DND-41 (cell line): ENCODE data around the gene PARP4.

Source experiments
- CTCF ChIP-seq: IDR thresholded peaks from 2 replicates; pipeline ENCODE4 v1.5.1; 2012; ENCODE audit warnings: borderline replicate concordance, low read length, moderate library complexity, mild to moderate bottlenecking; ENCODE audit not compliant: poor library complexity, severe bottlenecking; ENCODE audit errors: extremely low read depth
- EZH2 ChIP-seq: IDR thresholded peaks from 3 replicates; pipeline ENCODE4 v1.6.1; 2012; ENCODE audit warnings: borderline replicate concordance, low read depth, mild to moderate bottlenecking, moderate library complexity, low read length, inconsistent platforms; ENCODE audit not compliant: severe bottlenecking

GRCh38 chr13:24505756-24506155, 6.8 kb downstream of the PARP4 start:
- no peak for TF ChIP-seq EZH2
- TF ChIP-seq CTCF: no peak
